GF-D8 (cell line): Measurements from ENCODE around the gene ADAM12.

Experiments
- DNase-seq: peaks from one replicate; lab custom pipeline; 2025; lab: John Stamatoyannopoulos, UW

The ADAM12 gene

DNA sequence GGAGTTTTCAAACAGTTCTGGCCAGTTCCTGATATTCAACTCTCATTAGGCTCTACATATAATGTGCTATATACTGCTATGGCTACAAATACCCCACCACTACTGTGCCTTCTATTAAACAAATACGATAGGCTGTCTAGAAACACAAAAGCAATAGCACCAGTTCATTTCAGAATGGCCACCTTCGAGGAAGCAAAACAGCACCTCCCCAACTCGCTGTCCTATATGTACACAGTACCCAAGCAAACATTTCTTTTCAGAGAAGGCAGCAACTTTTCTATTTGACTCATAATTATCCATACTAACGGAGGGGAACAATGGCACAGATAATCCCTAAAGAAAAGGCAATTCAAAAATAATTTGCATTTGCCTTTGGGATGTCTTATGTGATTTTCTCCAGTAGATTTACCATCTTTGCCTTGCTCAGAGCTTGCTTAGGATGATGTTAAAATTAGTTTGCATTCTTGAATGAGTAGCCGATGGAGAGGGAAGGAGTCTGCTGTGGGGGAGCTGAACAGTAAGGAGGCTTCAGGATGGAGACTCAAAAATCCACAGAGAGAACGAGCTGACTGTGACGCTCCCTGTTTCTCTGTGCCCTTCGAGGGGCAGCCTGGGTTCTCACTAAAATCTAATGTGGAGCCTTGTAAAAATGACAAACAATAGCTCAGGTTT is 273.3 kb downstream of the ADAM12 start:
- DNase-seq: no peak

DNA sequence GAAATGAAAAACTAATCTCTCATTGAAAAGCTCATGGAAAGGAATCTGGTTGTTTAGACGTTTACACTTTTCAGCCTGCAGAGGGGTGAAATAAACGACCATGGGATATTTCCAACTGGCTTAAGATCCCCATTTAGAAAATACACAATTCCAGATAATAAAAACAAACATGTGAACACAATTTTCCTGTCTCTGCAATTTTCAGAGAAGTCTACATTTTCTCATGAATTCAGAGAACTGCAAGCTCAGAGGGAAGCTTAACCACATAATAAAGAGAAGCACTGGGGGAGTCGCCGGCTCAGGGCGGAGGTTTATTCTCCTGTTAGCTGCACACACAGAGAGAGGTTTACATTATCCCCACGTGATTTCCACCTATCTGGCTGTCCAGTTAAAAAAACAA is 276.8 kb downstream of the ADAM12 start:
- no peak for DNase-seq

DNA sequence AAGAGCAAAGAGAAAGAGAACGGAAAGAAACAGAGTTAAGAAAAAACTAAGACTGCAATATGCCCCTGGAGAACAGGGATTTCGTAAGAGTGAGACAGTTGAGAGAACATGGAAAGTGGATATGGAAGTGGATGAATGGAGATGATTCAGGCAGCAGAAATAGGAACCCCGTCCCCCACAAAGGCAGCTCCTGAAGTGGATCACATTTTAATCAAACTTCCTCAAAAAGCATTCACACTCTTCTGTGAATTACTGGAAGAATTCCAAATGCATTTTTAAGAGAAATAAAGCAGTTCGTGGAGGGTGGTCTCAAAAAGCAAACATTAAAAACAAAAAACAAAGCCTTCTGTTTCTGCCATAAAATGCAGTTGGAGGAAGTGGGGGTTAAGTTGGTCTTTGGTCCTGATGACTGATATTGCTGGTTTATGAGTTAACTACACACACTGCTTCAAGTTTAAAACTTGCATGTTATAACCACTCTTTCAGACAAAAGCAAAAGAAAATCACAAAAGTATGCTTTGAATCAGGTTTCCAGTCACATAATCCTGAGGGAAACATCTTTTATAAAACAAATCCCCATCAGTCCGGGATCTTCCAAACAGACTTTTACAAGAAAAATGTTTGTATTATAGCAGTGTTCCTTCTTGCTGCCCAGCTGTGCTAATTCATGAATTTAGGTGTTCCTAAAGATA is 277.6 kb downstream of the ADAM12 start:
- no peak for DNase-seq

- DNase-seq: no peak
Observed at GRCh38 chr10:126109893-126110292, 278.4 kb downstream of the ADAM12 start.

- no peak for DNase-seq
Observed at GRCh38 chr10:126108693-126109092, 279.6 kb downstream of the ADAM12 start.

- DNase-seq: no peak
Observed at GRCh38 chr10:126104767-126105166, 283.5 kb downstream of the ADAM12 start.

- no peak for DNase-seq
Observed at GRCh38 chr10:126102636-126103035, 285.6 kb downstream of the ADAM12 start.

DNA sequence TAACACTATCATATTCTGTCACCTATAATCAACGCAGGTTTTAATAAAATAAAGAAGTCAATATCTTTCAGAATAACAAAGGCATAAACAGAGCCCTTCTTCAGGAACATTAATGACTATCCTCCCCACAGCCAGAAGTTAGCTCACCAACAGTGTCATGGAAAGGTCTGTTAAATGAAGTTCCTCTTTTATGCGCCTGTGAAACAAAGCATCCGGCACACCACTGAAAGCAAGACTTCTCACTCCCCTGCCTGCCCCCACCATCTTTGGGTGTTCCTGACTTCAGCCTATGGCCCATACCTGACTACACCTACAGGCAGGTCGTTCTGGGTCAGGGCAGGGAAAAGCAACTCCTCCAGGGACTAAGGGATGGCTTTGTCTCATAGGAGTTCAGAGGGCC is 286.5 kb downstream of the ADAM12 start:
- DNase-seq: peak; percentile 47

GRCh38 chr10:126101325-126101724 is 287.0 kb downstream of the ADAM12 start:
- DNase-seq: no peak

- no peak for DNase-seq
Observed at GRCh38 chr10:126099366-126099765, 288.9 kb downstream of the ADAM12 start.

GRCh38 chr10:126098226-126098581 is 290.1 kb downstream of the ADAM12 start:
- DNase-seq: no peak

GRCh38 chr10:126097558-126098225 is 290.6 kb downstream of the ADAM12 start:
- DNase-seq: no peak

DNA sequence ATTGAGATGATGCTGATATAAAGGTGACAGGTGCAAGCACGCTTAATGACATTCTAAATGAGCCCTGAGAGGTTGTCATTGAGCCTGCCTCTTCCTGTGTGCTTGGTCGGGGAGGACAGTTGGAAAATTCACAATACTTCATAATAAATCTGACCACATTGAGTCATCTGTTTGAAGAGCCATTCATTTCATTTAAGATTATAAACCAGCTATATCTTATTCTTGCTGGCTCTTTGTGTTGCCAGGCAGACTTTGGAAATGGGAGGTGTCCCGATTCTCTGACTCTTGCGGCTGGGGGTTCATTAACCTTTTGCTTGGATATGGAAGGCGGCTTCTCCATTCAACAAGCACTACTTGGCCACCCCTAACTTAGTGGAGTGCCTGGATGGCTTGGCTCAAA is 293.7 kb downstream of the ADAM12 start:
- no peak for DNase-seq

DNA sequence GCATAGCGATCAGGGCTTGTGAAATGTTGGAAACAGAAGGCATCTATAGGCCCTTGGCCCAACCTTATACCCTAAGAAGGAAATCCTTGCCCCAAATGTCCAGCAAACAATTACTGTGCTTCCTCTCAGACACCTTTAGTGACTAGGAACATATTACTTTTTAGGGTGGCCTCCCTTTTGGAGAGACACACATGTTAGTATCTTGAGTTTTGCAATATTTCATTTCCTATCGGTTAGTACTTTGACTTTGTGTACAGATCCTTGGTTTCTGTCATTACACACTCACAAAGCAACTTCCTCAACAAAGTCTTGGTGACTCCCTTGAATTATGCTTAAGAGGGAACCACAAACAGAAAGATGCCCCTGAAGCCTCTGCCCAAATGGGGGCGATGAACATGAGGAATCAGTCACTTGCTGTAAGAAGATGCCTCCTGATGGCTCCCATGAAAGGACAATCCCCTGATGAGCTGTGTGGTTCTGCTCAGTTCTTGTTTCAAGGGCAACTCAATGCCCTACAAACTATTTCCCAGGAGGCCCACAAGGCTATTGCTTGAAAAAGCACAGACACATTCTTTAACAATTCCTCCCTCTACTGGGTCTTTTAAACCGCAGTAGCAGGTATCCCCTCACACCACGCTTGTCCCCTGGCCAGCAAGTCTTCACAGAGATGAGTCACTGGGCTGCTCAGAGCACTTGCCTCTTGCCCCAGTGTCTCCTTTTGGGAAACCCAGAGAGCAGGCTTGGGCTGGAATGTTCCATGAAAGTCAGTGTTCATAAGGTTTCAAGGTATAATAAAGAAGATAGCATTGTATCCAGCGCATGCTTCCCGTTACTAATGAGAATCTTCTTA is 295.7 kb downstream of the ADAM12 start:
- no peak for DNase-seq

DNA sequence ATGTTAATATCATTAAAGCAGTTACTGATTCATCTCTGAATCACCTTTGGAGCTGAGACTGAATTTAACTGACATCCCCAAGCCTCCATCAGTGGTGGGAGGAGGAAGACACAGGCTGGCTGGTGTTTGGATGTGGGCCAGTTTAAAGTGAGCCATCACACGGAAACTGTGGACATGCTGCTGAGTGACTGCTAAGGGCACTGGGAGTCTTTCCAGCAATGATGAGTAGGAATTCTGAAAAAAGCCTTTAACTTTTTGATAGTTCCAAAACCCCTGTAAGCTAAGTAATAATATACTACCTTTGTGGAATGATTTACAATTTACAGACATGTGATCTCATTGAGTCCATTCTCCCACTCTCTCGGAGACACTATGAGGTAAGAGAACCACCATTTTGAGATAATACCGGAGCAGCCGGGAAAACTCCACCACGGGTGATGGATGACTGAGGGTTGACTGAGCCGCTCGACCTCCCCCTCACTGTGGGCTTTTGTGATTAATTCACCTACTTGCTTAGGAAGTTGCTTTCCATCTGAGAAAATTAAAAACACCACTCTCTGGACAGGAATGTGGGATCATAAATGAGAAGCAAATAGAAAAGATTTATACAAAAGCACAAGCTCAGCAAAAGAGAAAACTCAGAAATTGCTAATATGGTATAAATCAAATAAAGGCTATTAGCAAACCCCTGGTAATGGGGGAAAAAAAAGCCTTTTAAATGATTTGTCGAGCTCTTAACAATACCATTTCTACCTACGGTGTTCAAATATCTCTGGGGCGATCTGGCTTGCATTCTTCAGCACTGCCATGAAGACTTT is 297.2 kb downstream of the ADAM12 start:
- DNase-seq: no peak

DNA sequence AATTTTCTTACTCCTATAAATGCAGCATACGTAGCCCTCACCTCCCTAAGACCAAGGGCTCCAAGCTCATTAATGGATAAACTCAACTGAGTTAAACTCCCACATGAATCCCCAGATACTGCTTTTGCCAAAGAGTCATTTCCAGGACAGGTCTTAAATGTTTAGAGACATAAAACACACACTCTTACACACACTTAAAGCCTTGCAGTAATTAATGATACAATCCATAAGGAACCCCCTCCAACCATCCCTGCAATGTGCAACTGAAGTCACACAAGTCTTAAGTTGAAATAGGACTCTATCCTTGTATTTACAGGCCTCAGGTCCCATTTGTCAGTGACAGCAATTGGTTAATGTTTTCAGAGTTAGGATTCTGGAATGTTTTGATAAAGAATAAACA is 297.8 kb downstream of the ADAM12 start:
- DNase-seq: no peak

DNA sequence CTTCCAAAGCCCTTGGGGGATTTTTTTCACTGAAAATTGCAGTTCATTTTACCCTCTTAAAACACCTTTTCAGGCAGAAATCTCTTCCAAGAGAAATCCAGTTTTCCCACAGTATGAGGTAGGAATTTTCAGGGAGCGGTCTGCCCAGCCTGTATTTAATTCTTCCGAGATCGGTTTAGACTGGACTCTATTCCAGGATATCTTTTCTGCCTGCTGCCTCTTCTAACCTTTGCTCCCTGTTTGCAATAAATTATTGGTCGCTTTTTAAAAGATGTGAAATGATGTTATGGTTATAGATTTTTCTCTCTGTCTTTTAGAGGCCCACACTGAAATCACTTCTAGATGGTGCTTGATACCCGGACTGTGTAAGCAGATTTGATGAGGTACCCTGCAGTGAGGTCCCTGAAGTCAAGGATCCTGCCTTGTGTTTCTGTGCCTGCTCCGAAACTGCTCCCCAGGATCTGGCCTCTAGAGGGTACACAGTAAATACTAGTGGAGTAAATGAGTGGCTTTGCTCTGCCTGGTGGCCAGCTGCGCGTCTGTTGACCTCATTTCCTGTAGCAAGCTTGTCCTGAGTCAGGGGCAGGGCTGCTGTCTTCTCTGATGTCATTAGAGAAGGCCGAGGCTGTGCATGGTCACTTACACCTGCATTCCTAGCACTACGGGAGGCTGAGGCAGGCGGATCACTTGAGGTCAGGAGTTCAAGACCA is 300.3 kb downstream of the ADAM12 start:
- no peak for DNase-seq

DNA sequence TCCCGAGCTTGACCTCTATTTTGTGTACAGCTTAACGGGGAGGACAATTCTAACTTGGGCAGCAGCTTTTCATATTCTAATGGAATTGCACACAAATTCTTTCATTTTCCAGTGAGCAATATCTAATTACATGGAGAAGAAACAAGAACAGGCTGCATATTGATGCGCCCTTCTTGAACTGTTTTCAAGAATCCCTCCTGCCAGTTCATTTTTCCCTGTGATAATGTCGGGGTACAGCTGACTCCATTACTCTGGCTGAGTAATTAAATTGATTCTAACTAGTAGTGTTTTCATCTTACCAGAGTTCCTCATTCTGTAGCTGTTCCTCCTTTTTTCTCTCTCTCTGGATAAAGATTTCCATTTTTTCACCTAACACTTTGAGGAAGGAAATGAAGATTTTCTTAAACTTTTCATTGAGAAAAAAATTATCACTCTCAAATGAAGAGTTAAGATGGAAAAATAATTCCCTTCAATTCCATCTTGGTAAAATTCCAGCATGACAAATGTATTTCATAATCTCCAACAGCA is 301.1 kb downstream of the ADAM12 start:
- DNase-seq: no peak

- no peak for DNase-seq
Observed at GRCh38 chr10:126085806-126086205, 302.5 kb downstream of the ADAM12 start.

DNA sequence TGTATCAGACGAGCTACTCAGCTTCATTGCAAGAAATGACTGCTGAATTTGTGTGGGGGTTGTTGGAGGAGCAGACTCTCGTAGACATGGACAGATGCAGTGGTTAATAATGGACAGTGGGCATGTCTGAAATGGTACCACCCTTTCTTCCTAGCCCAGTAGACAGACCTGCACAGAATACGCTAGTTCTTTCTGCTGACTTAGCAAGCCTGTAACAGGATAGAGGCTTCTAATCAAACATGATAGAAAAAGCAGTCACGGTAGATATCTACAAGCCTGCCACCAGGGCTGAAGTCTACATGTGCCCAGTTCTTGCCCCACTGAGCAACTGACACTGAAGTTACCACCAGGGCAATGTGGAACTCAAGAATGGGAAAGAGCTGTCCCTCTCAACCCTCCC is 303.9 kb downstream of the ADAM12 start:
- no peak for DNase-seq

- DNase-seq: no peak
Observed at GRCh38 chr10:126083009-126083408, 305.3 kb downstream of the ADAM12 start.
